Neural crest cell (in vitro differentiated cells): ENCODE data around the gene LRGUK. TPM values are rescaled to one million over a fixed set of nuclear protein-coding genes. Genes with fewer than 3 reads are reported as not detected.

ENCODE experiments used
- DNase-seq: peaks from one replicate; pipeline ENCODE4 v3.0.0; 2021; ENCODE audit warnings: low read depth, mixed read lengths, low spot score
- H3K27ac Mint-ChIP-seq: one replicate; pipeline ENCODE4 v1.8.0; 2021; ENCODE audit warnings: mild to moderate bottlenecking, mixed read lengths; ENCODE audit not compliant: unreplicated experiment
- H3K27me3 Mint-ChIP-seq: 2 replicates; pipeline ENCODE4 v1.8.0; 2021; ENCODE audit warnings: low read depth, mild to moderate bottlenecking, mixed read lengths
- H3K36me3 Mint-ChIP-seq: 2 replicates; pipeline ENCODE4 v1.8.0; 2021; ENCODE audit warnings: low read depth, mild to moderate bottlenecking, mixed read lengths
- H3K4me1 Mint-ChIP-seq: 2 replicates; pipeline ENCODE4 v1.8.0; 2021; ENCODE audit warnings: mixed read lengths
- H3K4me3 Mint-ChIP-seq: one replicate; pipeline ENCODE4 v1.8.0; 2021; ENCODE audit warnings: mild to moderate bottlenecking, mixed read lengths
- H3K9me3 Mint-ChIP-seq: 2 replicates; pipeline ENCODE4 v1.8.0; 2021; ENCODE audit warnings: mixed read lengths
- total RNA-seq: library from RNA; stranded (reverse); gene quantifications from 2 replicates; pipeline ENCODE4 v1.2.1, GENCODE V29; 2021
- TF ChIP-seq, protein P1 (sequence below): fragments of 200-600 bp; sonication (generic); conservative IDR thresholded peaks from 2 replicates; pipeline ENCODE4 v1.5.0; 2021; ENCODE audit warnings: antibody characterized with exemption, mild to moderate bottlenecking

Gene LRGUK
- total RNA-seq, 1 donor from 2014 or later: 1.0 TPM

DNA sequence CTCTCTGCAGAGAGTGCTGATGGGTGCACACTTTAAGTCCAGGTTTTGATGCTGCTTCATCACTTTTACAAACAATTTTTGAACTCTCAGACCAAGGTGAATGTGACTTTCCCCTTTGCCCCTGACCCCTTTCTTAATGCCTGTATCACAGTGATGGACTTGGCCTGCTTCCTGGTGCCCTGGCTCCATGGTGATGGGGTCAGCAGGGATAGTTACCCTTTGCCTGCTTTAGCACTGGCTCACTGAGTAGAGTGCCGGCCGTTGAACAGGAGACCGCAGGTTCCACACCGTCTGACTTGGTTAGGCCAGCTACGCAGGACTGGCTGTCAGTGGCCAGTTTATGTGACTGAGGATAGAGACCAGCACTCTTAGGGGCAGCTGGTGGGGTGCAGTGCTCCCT lies 40.1 kb downstream of the LRGUK start:
- H3K27me3 Mint-ChIP-seq: no peaks in the 10 kb centered on the region
- no peak for DNase-seq
- TF ChIP-seq, protein P1, sequence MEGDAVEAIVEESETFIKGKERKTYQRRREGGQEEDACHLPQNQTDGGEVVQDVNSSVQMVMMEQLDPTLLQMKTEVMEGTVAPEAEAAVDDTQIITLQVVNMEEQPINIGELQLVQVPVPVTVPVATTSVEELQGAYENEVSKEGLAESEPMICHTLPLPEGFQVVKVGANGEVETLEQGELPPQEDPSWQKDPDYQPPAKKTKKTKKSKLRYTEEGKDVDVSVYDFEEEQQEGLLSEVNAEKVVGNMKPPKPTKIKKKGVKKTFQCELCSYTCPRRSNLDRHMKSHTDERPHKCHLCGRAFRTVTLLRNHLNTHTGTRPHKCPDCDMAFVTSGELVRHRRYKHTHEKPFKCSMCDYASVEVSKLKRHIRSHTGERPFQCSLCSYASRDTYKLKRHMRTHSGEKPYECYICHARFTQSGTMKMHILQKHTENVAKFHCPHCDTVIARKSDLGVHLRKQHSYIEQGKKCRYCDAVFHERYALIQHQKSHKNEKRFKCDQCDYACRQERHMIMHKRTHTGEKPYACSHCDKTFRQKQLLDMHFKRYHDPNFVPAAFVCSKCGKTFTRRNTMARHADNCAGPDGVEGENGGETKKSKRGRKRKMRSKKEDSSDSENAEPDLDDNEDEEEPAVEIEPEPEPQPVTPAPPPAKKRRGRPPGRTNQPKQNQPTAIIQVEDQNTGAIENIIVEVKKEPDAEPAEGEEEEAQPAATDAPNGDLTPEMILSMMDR: no peak
- no peak overlapping the region for H3K27ac Mint-ChIP-seq
- H3K4me3 Mint-ChIP-seq: no peak overlapping the region
- no peaks in the 10 kb centered on the region for H3K9me3 Mint-ChIP-seq
- H3K36me3 Mint-ChIP-seq: no peaks in the 10 kb centered on the region
- peaks cover 28% of the 10 kb centered on the region for H3K4me1 Mint-ChIP-seq

DNA sequence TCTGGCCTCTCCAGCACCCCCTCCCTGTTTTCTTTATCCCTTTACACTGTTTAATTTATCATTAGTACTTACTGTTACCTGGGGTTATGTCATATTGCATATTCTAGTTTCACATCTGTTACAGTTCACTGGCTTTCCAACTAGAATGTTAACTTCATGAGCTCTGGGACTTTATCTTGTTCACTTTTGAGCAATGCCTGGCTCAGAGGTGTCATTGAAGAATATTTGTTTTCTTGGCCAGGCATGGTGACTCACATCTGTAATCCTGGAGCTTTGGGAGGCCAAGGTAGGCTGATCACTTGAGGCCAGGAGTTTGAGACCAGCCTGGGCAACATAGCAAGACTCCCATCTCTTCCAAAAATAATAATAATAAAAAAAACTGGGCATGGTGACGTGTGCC lies 40.7 kb downstream of the LRGUK start:
- TF ChIP-seq, protein P1: no peak
- Mint-ChIP-seq H3K4me1 (peaks cover 28% of the 10 kb centered on the region), H3K4me3 (no peak overlapping the region), H3K9me3 (no peaks in the 10 kb centered on the region), H3K27me3 (no peaks in the 10 kb centered on the region), H3K27ac (no peak overlapping the region), H3K36me3 (no peaks in the 10 kb centered on the region)
- no peak for DNase-seq

DNA sequence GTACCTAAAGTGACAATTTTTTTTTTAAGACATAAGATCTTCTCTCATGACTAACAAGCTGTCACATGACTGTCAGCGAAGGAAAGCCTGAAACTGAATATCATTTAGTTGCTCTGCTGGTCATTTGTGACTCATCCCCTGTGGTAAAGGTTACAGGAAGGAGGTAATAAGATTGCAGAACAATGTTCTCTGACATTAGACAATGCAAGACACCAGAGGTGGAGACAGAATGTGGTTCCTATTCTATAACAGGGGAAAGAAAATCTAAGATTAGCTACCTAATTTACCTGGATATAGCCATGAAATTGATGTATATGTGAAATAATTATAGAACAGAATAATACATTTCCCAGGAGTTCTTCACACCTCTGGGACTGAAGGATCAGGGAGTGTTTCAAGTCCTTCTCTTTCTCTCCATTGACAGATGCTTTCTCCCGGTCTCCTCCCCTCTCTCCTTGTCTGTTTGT lies 47.7 kb downstream of the LRGUK start:
- TF ChIP-seq, protein P1: no peak
- H3K36me3 Mint-ChIP-seq: no peaks in the 10 kb centered on the region
- no peak overlapping the region for H3K27ac Mint-ChIP-seq

DNA sequence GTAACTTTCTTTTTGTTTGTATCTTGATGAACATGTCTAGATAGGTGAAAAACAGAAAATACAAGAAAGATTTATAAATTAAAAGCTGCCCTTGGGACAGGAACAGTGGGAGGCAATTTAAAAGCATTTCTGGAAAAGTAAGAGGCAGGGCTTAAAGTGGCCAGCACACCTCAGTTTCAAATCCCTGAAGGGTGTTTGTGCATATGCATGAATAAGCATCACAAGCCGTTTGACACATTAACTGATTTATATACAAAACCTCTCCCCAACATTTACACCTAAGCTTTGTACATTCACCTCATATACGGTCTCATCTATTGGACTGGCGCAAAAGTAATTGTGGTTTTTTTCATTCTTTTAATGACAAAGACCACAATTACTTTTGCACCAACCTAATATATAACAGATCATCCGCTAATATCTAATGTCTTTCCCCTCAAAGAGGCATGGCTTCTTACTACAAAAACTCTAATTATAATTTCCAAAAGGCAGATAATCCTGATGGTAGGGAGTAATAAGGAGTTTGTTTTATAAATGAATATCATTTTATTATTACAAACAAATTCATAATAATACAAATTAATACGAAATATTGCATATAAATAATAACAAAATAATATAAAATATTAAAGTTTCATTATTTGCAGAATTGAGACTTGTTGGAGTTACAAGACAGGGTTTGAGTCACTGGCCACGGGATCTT lies 48.3 kb downstream of the LRGUK start:
- no peaks in the 10 kb centered on the region for H3K4me1 Mint-ChIP-seq
- H3K27ac Mint-ChIP-seq: no peak overlapping the region
- DNase-seq: no peak
- no peaks in the 10 kb centered on the region for H3K27me3 Mint-ChIP-seq
- no peak overlapping the region for H3K4me3 Mint-ChIP-seq
- H3K9me3 Mint-ChIP-seq: no peaks in the 10 kb centered on the region
- TF ChIP-seq, protein P1: no peak
- no peaks in the 10 kb centered on the region for H3K36me3 Mint-ChIP-seq

More for the DNA sequence above, 47.7 kb downstream of the LRGUK start:
- no peaks in the 10 kb centered on the region for H3K27me3 Mint-ChIP-seq
- no peaks in the 10 kb centered on the region for H3K9me3 Mint-ChIP-seq
- H3K4me3 Mint-ChIP-seq: no peak overlapping the region
- no peak for DNase-seq
- H3K4me1 Mint-ChIP-seq: no peaks in the 10 kb centered on the region

DNA sequence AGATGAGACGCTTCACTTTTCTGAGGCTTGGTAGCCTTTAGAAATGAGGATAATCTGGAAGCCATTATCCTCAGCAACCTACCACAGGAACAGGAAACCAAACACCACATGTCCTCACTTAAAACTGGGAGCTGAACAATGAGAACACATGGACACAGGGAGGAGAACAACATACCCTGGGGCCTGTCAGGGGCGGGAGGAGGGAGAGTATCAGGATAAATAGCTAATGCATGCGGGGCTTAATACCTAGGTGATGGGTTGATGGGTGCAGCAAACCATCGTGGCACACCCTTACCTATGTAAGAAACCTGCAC lies 48.9 kb downstream of the LRGUK start:
- no peaks in the 10 kb centered on the region for H3K36me3 Mint-ChIP-seq
- TF ChIP-seq, protein P1: no peak
- no peaks in the 10 kb centered on the region for H3K4me1 Mint-ChIP-seq
- no peak overlapping the region for H3K27ac Mint-ChIP-seq
- no peaks in the 10 kb centered on the region for H3K9me3 Mint-ChIP-seq
- no peaks in the 10 kb centered on the region for H3K27me3 Mint-ChIP-seq
- DNase-seq: no peak
- H3K4me3 Mint-ChIP-seq: no peak overlapping the region
